HepG2 (cell line): Measurements from ENCODE around the gene B3GALNT2. TPM values are rescaled to one million over a fixed set of nuclear protein-coding genes. Genes with fewer than 3 reads are reported as not detected.

ENCODE experiments used
- ARID4A ChIP-seq: sonication (generic); formaldehyde crosslinking; IDR thresholded peaks from 2 replicates; pipeline ENCODE4 v1.5.0; 2020; ENCODE audit warnings: mild to moderate bottlenecking, missing genetic modification reagents, borderline replicate concordance
- FOXP1 ChIP-seq, 2 experiments: fragments of 450-650 bp in 1 of 2; IDR thresholded peaks; 2 replicates each; pipeline ENCODE4 v1.6.1; 2017 to 2018; ENCODE audit warnings: antibody characterized with exemption in 1 of 2
- GABPA ChIP-seq, 2 experiments: IDR thresholded peaks; 2 replicates each; pipeline ENCODE4 v1.6.1; 2011 to 2016; ENCODE audit warnings: low read depth in 2 of 2, low read length in 1 of 2, missing biosample characterization in 1 of 2, missing genetic modification characterization in 1 of 2
- GATAD1 ChIP-seq: IDR thresholded peaks from 2 replicates; pipeline ENCODE4 v1.6.1; 2016; ENCODE audit warnings: missing genetic modification reagents, missing compliant biosample characterization
- GATAD2A ChIP-seq: IDR thresholded peaks from 2 replicates; pipeline ENCODE4 v1.6.1; 2016
- ISL2 ChIP-seq: sonication (generic); formaldehyde crosslinking; IDR thresholded peaks from 2 replicates; pipeline ENCODE4 v1.5.0; 2020; ENCODE audit warnings: missing genetic modification reagents
- KLF12 ChIP-seq: sonication (generic); formaldehyde crosslinking; IDR thresholded peaks from 2 replicates; pipeline ENCODE4 v1.4.0; 2020; ENCODE audit warnings: missing genetic modification reagents, borderline replicate concordance
- NAIF1 ChIP-seq: sonication (generic); formaldehyde crosslinking; IDR thresholded peaks from 2 replicates; pipeline ENCODE4 v1.5.0; 2020; ENCODE audit warnings: mild to moderate bottlenecking, missing genetic modification reagents, borderline replicate concordance
- NCOA2 ChIP-seq: sonication (generic); formaldehyde crosslinking; IDR thresholded peaks from 2 replicates; pipeline ENCODE4 v1.8.0; 2022; ENCODE audit warnings: inconsistent platforms
- RORA ChIP-seq: sonication (generic); formaldehyde crosslinking; IDR thresholded peaks from 2 replicates; pipeline ENCODE4 v1.5.0; 2020; ENCODE audit warnings: mild to moderate bottlenecking, missing genetic modification reagents, moderate library complexity
- SAP130 ChIP-seq: IDR thresholded peaks from 2 replicates; pipeline ENCODE4 v1.6.1; 2016; ENCODE audit warnings: low read depth
- SIX4 ChIP-seq: sonication (generic); formaldehyde crosslinking; IDR thresholded peaks from 2 replicates; pipeline ENCODE4 v1.4.0; 2020; ENCODE audit warnings: missing genetic modification reagents
- SMYD3 ChIP-seq: sonication (generic); formaldehyde crosslinking; IDR thresholded peaks from 2 replicates; pipeline ENCODE4 v1.8.1; 2023; ENCODE audit warnings: mild to moderate bottlenecking, missing genetic modification reagents
- SP5 ChIP-seq: IDR thresholded peaks from 2 replicates; pipeline ENCODE4 v1.6.1; 2016; ENCODE audit warnings: low read depth, borderline replicate concordance
- TRAFD1 ChIP-seq: sonication (generic); formaldehyde crosslinking; IDR thresholded peaks from 2 replicates; pipeline ENCODE4 v1.5.1; 2020; ENCODE audit warnings: missing genetic modification reagents, mild to moderate bottlenecking, borderline replicate concordance
- ZBTB33 ChIP-seq: sonication (generic); formaldehyde crosslinking; IDR thresholded peaks from 2 replicates; pipeline ENCODE4 v1.4.0; 2020; ENCODE audit warnings: missing genetic modification reagents
- ZNF101 ChIP-seq: sonication (generic); formaldehyde crosslinking; IDR thresholded peaks from 2 replicates; pipeline ENCODE4 v1.4.0; 2020; ENCODE audit warnings: mild to moderate bottlenecking, low read depth, missing genetic modification reagents, borderline replicate concordance
- ZNF331 ChIP-seq: sonication (generic); formaldehyde crosslinking; IDR thresholded peaks from 2 replicates; pipeline ENCODE4 v1.4.0; 2020; ENCODE audit warnings: missing genetic modification reagents
- ZNF614 ChIP-seq: IDR thresholded peaks from 2 replicates; pipeline ENCODE4 v1.6.1; 2018; ENCODE audit warnings: missing biosample characterization, missing genetic modification reagents, inconsistent platforms, borderline replicate concordance
- ZNF615 ChIP-seq: sonication (generic); formaldehyde crosslinking; IDR thresholded peaks from 2 replicates; pipeline ENCODE4 v1.5.0; 2020; ENCODE audit warnings: mild to moderate bottlenecking, missing genetic modification reagents, borderline replicate concordance
- ZNF619 ChIP-seq: sonication (generic); formaldehyde crosslinking; IDR thresholded peaks from 2 replicates; pipeline ENCODE4 v1.4.0; 2020; ENCODE audit warnings: mild to moderate bottlenecking, missing genetic modification reagents
- ZNF75D ChIP-seq: sonication (generic); formaldehyde crosslinking; IDR thresholded peaks from 2 replicates; pipeline ENCODE4 v1.8.1; 2023; ENCODE audit warnings: missing genetic modification reagents, mild to moderate bottlenecking, borderline replicate concordance
- polyA plus RNA-seq, 8 experiments: library from polyadenylated mRNA; depleted of rRNA in 3 of 8; stranded (reverse) in 7 of 8; unstranded in 1 of 8; fragments of >200 nt; fragmentation: Illumina TruSeq in 4 of 8; extraction: Trizol in 4 of 8; gene quantifications; 2 replicates each; pipeline versions ENCODE4 v1.2.1 to v1.2.3, GENCODE V29; 2011 to 2016; ENCODE audit warnings: low read depth in 4 of 8, missing spikeins in 1 of 8, mixed read lengths in 1 of 8; ENCODE audit not compliant: insufficient read depth in 1 of 8
- total RNA-seq, 5 experiments: library from RNA; depleted of rRNA; stranded (reverse); fragments of >200 nt; fragmentation: Illumina TruSeq; extraction: Trizol; gene quantifications; 2 replicates each; pipeline ENCODE4 v1.2.3, GENCODE V29; 2016; ENCODE audit warnings: low read depth in 1 of 5

B3GALNT2 gene
- total and polyA plus RNA-seq, 2 of the 13 experiments (the other 11 are each of a cell fraction or from before 2014, with no cell fraction given): 16.5 to 28.9 TPM

DNA sequence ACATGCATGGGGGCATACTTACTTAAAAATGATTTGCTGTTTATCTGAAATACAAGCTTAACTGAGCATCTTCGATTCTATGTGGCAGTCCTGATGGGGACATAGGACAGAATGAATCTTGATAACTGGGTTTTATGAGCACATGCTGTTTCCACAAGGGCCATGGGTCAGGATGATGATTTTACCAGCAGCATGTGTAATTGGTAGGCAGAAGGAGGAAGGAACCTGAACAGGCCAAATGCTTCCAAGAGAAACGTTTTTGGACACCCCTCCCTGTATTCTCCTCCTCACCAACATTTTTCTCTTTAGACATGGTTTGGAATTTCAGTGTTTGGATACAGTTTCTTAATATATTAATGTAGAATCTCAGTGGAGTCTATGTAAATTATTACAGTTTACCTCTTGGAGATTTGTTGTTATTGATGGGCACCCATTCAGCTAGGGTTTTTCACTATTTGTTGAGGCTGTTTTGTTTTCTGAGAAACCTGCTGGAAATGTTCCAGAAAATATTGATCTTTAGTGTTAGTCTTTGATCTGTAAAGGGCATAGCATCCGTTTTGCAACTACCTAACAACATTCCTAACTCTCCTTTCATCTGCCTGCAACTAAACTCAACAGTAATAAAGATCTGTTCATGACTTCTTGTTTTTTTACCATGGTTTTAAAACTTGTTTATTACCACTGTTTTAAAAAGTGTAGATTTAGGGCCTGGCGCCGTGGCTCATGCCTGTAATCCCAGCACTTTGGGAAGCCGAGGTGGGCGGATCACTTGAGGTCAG lies 95.0 kb downstream of the B3GALNT2 start (continued):
- no peak for TF ChIP-seq ZBTB33 (CRISPR knock-in tag)
- TF ChIP-seq GATAD1 (CRISPR knock-in tag): peak; percentile 41; the same call in 1 of the 2 replicates
- no peak for TF ChIP-seq ZNF101 (CRISPR knock-in tag)
- TF ChIP-seq GABPA (IDR thresholded peaks at IDR 0.05; ENCODE audit: low read depth, low read length): no peak
- peak; percentile 41; the same call in 1 of the 2 replicates for TF ChIP-seq GABPA (CRISPR knock-in tag; IDR thresholded peaks at IDR 0.05; ENCODE audit: low read depth)
- TF ChIP-seq KLF12: 0 out of 2 replicates have a peak, but pooled peaks have one; percentile 38
- peak; percentile 94 for TF ChIP-seq GATAD2A (CRISPR knock-in tag)
- no peak for TF ChIP-seq ZNF75D
- TF ChIP-seq SAP130 (CRISPR knock-in tag): peak; percentile 71
- no peak for TF ChIP-seq SIX4
- TF ChIP-seq ZNF614 (CRISPR knock-in tag): peak; percentile 65; the same call in 1 of the 2 replicates
- peak; percentile 60 for TF ChIP-seq ZNF331 (CRISPR knock-in tag)
- peak; percentile 94 for TF ChIP-seq FOXP1 (IDR thresholded peaks at IDR 0.05)
- peak; percentile 99 for TF ChIP-seq FOXP1 (CRISPR knock-in tag; IDR thresholded peaks at IDR 0.05)
- peak; percentile 94 for TF ChIP-seq ISL2
- TF ChIP-seq RORA: no peak
- TF ChIP-seq NCOA2 (CRISPR knock-in tag): peak; percentile 93
- TF ChIP-seq ZNF619 (CRISPR knock-in tag): no peak
- no peak for TF ChIP-seq TRAFD1 (CRISPR knock-in tag)
- TF ChIP-seq ZNF615: no peak
- no peak for TF ChIP-seq SMYD3
- no peak for TF ChIP-seq ARID4A (CRISPR knock-in tag)
- peak; percentile 73; the same call in 1 of the 2 replicates for TF ChIP-seq SP5 (CRISPR knock-in tag)
- TF ChIP-seq NAIF1 (CRISPR knock-in tag): 0 out of 2 replicates have a peak, but pooled peaks have one; percentile 34
